Measurements from ENCODE around the gene MAP3K14.
"Not testable (repeated sequence)": the region's sequence is repeated elsewhere in the genome, so short reads cannot be mapped to it uniquely, and the experiment has no call there.

Gene MAP3K14

DNA sequence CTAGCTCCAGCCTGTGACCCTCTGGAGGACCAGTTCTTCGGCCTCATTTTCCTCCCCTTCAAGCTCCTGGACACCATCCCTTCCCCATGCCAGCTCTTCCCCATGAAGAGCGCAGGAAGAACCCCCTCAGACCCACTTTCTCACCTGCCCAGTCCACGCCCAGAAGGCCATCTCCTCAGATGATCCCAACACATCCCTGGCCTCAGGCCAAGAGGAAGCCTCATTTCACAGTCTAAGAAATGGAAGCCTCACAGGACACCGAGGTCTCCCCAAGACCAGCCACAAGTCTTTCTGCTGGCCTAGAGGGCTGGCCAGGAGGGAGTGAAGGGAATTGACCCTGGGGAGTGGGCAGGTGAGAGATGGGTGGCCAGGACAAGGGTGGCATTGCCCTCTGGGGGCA is 62.9 kb downstream of the MAP3K14 start:
- DNase-seq, result no peak

DNA sequence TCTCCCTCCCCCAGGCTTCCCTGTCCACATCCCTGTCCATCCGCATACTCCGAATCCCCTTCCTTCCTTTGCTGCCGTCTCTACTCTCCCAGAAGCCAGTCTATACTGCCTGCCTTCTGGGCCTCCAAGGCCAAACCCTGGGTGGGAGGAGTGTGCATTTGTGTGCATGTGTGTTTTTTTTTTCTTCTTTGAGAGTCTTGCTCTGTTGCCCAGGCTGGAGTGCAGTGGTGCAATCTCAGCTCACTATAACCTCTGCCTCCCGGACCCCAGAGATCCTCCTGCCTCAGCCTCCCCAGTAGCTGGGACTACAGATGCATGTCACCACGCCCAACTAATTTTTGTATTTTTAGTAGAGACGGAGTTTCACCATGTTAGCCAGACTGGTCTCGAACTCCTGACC is 63.6 kb downstream of the MAP3K14 start:
- DNase-seq, result not testable (repeated sequence)

DNA sequence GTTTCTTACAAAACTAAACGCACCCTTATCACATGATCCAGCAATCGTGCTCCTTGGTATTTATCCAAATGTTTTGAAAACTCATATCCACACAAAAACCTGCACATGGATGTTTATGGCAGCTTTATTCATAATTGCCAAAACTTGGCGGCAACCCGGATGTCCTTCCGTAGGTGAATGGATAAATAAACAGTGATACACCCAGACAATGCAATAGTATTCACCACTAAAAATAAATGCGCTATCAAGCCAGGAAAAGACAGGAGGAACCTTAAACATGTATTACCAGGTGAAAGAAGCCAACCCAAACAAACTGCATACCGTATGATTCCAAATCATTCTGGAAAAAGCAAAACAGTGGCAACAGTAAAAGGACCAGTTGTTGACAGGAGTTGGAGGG is 64.9 kb downstream of the MAP3K14 start:
- no peak for DNase-seq

DNA sequence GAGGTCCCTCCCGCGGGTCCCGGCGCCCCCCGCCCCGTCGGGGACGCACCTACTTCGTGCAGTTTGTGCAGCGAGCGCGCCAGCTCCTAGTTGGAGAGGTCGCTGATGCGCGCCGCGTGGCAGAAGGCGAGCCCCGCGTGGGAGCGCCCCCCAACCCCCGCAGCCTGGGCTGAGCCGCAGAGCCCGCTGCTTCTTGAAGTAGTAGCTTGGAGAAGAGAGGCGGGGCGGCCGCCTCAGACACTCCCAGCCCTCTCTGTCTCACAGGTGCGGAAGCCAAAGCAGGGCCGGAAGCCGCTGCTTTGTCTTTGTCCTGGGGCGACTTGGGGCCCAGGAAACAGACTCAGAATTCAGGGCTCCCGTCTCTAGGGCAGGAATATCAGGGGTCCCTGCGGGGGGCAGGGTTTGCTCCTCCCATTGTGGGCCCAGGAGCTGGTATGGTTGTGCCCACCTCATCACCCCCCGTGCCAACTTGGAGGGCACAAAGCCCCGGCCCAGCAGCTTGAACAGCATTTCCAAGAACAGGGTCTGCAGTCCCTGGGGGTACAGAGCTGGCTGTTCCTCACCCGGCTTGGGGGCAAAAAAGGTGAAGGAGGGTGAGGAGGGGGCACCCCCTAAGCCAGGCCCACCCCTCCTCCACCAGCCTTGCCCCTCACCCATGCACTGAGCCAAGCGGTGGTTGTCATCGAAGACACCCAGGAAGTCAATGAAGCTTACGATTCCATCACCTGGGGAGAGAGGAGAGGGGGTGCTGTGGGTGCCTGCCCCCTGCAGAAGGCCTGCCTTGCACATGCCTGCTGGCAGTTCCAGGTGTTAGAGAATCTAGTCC is 68.5 kb downstream of the MAP3K14 start:
- DNase-seq, result peak; percentile 63 to 93 (median 81)

DNA sequence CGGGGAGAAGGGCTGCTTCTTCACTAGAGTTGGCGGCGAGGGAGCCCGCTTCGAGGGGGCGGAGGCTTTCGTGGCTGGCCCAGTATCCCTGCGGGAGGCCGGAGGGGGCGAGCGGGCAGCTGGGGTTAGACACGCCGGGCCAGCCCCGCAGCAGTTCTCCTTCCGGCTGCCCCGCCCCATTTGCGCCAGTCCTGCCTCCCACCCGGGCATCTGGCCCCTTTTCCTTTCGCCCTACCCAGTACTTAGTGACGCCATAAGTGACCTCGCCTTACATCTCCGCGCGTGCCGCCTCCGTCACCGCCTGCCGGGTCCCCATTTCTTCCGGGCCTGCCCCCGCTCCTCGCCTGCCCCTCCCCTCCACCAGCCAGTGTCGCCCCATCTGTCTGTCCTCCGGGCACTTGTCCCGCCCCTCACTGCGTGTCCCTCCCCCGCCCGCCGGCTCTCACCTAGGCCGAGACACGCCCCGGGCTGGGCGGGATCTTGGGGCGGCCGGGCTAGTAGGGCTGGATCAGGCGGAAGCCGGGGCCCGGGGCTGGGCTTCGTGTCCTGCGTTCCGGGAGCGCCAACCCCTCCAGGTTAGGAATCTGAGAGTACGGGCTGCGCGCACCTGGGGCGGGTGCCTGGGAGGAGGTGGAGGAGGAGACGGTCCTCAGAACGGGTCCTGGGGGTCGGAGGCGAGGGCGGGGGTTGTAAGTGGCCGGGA is 69.2 kb downstream of the MAP3K14 start:
- peak; percentile 93 to 98 (median 96) for DNase-seq

DNA sequence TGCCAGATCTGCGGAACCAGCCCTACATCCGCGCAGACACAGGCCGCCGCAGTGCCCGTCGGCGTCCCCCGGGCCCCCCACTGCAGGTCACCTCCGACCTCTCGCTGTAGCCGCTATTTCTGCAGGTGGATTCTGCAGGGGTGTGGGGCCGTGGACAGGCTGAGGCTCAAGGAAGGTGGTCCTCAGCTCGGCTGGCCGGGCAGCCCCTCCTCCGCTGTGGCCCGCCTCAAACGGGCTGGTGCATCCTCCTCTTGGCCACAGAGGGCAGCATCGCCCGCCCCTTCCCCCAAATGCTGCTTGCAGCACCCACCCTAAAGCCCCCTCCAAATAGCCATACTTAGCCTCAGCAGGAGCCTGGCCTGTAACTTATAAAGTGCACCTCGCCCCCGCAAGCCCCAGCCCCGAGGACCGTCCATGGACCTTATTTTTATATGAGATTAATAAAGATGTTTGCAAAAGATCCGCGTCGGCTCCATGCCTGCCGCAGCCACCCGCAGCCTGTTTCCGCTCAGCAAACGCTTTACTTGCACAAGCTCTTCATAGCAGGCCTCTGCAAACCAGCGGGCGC is 69.9 kb downstream of the MAP3K14 start:
- DNase-seq, result peak in 1 of 5 experiments; percentile 92

DNA sequence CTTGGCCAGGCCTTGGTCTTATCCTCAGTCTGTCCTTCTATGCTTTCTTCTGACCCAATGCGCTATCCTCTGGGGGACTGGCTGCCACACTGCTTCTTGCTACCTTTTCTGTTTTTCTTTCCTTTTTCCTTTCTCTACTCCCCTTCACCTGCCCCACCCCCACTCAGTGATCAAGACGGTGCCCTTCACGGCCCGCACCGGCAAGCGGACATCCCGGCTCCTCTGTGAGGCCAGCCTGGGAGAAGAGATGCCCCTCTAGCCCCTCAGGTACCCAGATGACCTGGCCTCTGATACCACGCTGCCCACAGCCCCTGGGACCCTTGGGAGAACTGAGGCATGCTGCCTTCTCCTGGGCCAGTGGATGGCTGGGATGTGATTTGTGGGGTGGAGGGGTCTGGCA is 70.5 kb downstream of the MAP3K14 start:
- no peak for DNase-seq

DNA sequence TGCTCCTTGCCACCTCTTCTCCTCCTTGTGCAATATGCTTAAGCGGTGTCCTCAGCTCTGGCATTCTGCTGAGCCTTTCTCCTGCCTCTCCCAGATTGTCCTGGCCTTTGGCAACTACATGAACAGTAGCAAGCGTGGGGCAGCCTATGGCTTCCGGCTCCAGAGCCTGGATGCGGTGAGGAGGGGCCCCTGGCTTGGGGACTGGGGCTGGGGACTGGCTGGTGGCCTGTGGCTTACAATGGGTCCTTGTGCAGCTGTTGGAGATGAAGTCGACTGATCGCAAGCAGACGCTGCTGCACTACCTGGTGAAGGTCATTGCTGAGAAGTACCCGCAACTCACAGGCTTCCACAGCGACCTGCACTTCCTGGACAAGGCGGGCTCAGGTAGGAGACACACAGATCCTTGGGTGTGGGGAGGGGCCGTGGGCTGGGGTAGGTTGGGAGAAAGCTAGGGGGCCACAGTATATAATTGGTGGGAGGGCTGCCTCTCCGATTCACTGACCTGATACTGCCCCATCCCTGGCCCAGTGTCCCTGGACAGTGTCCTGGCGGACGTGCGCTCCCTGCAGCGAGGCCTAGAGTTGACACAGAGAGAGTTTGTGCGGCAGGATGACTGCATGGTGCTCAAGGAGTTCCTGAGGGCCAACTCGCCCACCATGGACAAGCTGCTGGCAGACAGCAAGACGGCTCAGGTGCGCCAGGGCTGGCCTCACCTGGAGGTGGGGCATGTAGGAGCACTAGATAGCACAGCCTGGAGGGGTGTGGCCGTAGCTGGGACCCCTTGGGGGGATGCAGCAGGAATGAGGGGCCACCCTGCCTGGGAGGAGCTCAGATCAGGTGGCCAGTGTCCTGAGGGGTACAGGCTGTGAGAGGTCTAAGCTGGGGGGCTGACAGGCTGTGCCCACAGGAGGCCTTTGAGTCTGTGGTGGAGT is 71.8 kb downstream of the MAP3K14 start:
- no peak for DNase-seq

DNA sequence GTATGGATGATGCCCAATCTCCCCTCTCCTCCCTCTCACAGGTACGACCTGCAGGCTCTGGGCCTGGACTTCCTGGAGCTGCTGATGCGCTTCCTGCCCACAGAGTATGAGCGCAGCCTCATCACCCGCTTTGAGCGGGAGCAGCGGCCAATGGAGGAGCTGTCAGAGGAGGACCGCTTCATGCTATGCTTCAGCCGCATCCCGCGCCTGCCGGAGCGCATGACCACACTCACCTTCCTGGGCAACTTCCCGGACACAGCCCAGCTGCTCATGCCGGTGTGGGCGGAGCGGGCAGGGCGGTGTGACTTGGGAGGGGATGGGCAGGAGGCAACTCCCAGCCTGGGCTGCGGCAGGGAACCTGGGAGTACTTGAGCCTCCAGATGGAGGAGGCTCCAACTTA is 73.1 kb downstream of the MAP3K14 start:
- no peak for DNase-seq

DNA sequence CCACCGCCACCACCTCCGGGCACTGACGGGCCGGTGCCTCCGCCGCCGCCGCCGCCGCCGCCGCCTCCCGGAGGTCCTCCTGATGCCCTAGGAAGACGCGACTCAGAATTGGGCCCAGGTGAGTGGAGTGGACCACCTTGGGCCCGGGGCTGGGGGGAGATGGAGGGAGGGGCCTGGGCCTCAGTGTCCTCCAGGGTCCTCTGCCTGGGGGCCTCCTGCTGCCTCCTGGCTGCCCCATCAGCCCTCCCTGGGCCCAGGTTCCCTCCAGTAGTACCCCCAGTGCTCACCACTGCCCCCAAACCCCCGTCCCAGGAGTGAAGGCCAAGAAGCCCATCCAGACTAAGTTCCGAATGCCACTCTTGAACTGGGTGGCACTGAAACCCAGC is 74.8 kb downstream of the MAP3K14 start:
- no peak for DNase-seq

DNA sequence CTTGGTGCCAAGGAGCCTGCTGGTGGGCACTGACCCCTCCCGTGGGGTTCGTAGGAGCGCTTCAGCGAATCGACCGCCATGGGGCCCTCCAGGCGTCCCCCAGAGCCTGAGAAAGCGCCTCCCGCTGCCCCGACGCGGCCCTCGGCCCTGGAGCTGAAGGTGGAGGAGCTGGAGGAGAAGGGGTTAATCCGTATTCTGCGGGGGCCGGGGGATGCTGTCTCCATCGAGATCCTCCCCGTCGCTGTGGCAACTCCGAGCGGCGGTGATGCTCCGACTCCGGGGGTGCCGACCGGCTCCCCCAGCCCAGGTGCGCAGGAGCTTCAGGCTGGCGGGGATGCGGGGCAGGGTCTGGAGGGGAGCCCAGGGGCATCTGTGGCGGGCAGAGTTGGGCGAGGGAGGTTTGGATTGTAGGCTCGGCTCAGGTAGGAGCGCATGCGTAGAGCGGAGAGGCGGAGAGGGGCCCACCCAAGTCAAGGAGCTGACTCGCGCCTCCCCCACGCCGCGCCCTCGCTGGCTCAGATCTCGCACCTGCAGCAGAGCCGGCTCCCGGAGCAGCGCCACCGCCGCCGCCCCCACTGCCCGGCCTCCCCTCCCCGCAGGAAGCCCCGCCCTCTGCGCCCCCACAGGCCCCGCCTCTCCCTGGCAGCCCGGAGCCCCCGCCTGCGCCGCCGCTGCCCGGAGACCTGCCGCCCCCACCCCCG is 75.3 kb downstream of the MAP3K14 start:
- DNase-seq, result no peak

DNA sequence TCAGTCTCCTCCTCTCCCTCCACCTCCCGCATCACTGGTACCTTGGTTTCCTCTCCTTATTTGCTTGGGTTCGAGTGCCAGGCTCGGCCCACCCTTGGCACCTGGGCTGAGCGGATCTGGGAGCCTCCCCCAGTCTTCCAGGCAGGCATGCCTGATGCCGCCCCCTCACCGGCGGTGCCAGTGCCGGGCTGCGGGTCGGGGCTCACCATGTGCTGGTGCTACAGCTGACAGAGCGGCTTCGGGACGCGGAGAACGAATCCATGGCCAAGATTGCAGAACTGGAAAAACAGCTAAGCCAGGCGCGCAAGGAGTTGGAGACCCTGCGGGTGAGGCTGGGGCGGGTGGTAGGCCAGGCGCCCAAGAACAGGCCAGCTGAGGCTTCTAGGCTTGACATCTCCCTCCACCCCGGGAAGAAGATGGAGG is 75.9 kb downstream of the MAP3K14 start:
- DNase-seq, result no peak

DNA sequence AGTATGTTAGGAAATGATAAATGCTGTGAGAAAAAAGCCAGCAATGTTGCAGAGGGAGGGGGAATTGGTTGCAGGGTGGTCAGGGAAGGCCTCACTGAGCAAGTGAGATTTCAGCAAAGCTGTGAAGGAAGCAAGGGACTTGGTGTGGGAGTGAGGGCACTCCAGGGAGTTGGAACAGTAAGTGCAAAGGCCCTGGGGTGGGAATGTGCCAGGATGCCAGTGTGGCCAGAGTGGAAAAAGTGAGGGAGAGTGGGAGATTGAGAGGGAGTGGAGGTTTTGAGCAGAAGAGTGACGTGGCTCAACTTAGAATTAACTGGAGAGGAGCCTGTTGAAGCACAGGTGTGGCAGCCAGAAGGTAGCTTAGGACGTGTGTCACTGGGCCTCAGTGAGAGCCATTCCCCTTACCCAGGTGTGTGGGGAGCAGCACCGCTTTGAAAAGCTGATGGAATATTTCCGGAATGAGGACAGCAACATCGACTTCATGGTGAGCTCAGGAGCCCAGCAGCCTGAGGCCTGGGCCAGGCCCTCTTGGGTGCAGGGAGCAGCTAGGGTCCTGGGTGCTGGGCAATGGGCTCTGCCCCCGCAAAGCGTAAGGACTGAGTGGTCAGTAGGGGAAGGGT is 78.6 kb downstream of the MAP3K14 start:
- DNase-seq, result no peak

DNA sequence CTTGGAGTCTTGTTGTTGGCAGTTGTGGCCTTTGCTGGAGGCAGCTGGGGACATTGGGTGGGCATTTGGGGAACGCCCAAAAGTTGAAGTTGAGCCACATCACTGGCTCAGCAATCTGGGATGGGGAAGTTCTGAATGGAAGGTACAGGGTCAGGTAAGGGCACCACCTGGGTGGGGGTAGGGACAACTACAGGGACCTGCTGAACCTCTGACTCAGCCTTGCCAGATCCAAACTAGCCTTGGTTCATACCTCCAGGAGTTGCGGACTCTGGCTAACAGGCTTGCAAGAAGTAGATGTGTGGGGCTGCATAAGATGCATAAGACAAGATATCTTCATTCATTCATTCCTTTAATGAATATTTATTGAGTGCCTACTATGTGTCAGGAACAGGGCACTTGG is 79.1 kb downstream of the MAP3K14 start:
- no peak for DNase-seq

DNA sequence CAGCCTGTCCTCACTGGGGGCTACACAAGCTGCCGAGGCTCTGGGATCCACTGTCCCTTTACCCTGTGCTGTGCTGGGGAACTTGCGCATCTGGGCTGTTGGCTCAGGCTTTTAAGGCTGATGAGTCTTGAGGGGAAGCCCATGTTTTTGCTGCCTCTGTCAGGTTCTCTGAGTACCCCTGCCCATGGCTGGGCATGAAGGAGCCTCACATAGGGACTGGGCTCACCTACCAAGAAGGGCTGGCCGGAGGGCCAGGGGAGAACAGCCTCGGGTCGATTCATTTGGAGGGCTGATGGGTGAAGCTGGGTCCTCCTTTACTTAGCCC is 80.6 kb downstream of the MAP3K14 start:
- no peak for DNase-seq

DNA sequence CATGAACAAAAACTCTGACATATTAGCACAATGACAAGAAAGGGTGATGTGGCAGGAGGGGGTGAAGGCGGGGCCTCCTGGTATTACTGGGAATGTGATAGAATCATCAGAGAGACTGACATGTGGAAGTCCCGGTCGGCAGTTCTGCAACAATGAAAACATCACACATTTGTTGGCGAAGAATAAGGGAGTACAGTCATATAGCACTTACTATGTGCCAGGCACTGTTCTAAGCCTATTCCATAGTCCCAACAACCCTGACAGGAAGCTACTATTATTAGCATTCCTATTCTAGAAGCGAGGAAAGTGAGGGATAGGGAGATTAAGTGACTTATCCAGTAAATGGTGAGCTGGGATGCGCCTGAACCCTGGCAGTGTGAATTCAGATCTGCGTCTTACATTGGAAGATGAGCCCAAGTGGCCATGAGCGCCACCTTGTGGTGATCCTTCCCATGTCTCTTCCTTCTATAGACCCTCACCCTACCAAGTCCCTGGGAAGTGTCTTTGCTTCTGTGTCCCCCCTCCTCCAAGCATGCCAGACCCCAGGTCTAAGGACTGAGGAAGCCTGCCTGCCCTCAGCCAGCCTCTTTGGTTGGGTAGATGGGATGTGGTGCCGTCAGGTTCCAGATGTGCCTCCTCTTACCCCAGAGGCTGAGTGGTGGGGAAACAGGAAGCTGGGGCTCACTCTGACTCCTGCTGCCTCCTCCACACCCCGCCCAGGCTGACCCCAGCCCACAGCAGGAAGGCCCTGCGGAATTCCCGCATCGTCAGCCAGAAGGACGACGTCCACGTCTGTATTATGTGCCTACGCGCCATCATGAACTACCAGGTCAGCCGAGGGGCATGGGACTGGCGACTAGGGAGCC is 81.2 kb downstream of the MAP3K14 start:
- DNase-seq, result peak; percentile 55 to 77 (median 73)

DNA sequence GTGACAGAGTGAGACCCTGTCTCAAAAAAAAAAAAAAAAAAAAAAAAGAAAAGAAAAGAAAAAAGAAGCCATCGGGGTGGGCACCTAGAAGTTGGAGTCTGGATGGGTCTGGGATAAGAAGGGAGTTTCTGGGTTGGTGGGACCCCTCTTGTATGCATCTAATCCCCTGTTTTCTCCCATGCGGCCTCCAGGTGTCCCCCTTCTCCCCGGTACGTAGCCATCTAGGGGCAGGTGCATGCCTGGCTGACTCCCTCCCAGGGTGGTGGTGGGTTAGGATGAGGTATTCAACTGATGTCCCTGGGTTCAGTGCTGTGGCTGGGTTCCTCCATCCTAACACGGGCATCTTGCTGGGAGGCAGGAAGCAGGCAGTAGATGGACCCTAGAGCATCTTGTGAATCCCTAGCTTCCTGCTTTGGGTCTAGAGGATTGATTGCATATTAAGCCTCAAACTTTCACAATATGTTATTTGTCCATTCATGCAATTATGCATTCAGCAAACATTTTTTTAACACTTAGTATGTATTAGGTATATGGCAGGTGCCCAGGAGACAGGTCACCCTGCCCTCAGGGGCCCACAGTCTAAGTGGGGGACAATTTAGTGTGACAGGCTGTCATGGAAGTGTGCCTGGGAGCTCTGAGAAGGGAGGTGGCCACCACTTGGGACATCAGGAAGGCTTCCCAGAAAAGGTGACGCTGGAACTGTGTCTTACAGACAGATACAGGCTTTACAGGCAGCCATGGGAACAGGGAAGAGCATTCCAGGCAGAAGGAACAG is 82.0 kb downstream of the MAP3K14 start:
- DNase-seq, result peak in 3 of 5 experiments; percentile 37 to 56 (median 48)

DNA sequence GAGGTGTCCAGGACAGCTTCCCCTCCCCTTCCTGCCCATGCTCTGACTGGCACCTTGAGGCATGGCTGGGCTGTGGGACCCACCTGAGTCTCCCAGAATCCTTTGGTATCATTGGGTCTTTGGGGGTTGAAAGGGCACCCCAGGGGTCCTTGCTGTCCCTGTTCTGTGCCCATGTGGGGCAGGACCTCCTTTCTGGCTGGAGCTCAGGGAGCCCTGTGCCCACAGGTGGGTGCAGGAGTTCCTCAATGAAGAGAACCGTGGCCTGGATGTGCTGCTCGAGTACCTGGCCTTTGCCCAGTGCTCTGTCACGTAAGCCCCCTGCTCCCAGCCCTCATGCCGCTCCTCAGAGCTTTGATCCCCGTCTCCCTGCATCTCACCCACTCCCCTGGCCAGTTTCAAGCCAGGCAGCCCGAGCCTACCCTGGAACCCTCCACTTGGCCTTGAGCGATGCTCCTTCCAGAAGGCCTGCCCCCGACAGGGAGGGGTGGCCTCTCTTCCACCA is 83.3 kb downstream of the MAP3K14 start:
- no peak for DNase-seq

DNA sequence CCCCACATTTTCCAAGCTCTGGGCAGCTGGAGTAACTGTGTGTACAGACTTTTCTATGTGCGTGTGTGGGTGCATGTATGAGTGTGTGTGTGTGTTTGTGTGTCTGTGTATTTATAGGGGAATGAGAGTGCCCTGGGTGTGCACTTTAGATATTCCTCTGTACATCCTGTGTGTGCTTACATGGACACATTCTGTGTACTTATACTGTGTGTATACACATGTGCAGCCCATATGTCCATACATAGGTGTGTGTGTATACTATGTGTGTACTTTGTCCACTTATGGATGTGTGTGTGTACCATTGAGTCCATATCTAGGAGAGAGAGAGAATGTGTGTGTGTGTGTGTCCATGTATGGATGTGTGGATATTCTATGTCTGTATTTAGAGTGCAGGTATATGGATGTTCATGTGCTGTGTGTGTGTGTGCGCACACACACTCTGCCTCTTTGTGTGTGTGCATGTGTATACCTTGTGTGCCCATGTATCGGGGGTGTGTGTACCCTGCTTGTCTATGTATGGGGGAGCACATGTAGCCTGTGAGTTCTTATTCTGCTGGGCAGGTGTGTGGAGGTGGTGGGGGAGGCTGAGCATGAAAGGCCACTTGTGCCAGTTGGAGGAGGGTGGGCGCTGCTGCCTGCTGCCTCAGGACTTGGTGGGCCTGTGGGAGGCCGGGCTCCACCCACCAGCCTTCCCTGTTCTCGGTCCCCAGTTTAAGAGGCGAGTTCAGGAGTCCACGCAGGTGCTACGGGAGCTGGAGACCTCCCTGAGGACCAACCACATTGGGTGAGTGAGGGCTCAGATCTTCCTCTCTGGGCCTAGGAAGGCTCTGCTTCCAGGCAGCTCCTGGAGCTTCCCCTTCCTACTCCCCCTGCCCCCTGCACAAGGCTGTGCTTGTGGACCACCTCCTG is 84.1 kb downstream of the MAP3K14 start:
- DNase-seq, result no peak

Measured in T-helper 2 cell (primary cell).